ENCODE data around the gene SCGB2A2.

SCGB2A2 gene

DNA sequence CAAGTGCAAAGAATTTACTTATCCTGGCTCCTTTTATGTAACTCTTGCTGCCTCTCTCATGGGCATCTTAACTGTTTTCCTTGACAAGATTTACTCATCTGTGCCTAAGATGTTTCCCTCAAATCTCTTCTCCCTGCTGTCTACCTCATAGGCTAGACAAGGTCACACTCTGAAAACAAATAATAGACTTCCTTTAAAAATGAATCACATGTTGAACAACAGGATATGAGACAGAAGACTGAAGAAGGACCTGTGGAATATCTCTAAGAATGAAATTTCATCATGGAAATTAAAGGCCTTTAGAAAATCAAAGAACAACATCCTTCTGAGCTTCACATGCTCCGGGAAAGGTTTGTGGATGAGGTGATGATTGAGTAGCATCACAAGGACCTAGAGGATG lies 6.0 kb upstream of the SCGB2A2 start:
- TF ChIP-seq GATA1 (IDR thresholded peaks at IDR 0.05; ENCODE audit: low read depth, low read length) = no peak
- TF ChIP-seq POLR2A (IDR thresholded peaks at IDR 0.05; ENCODE audit: low read length) = no peak
- DNase-seq = no peak

DNA sequence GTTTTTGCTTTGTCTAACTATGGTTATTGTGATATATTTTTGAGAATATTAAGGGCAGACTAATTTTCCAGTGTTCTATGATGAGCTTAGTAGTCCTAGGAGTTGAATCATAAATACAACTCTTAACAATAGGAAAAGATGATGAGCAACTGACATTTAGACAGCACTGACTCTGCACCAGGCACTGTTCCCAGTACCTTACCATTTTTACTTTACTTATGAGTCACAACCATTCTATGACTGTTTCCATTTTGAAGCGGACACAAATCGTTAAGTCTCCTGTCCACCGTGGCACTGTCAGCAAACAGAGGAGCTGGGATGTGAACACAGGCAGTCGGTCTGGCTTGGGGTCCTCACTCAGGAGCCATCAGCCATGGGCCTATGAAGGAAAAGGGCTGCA lies 3.4 kb upstream of the SCGB2A2 start:
- TF ChIP-seq GATA1 (IDR thresholded peaks at IDR 0.05; ENCODE audit: low read depth, low read length) (no peak), POLR2A (IDR thresholded peaks at IDR 0.05; ENCODE audit: low read length) (no peak)
- DNase-seq = no peak

DNA sequence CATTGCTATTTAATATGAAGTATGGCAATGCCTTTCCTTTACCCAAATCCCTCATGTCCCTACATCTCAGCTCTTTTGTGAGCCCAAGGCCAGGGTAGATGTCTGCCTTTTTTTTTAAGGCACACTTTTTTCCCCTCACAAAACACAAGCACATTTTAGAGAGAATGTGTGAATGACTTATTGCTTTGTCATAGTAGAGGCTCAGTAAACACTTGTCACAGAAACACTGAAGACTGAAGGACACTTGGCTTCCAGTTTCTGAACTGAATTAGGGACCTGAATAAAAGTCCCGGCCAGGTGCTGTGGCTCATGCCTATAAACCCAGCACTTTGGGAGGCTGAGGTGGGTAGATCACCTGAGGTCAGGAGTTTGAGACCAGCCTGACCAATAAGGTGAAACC lies 2.9 kb upstream of the SCGB2A2 start:
- no peak for DNase-seq
- TF ChIP-seq POLR2A (IDR thresholded peaks at IDR 0.05; ENCODE audit: low read length) (no peak), GATA1 (IDR thresholded peaks at IDR 0.05; ENCODE audit: low read depth, low read length) (no peak)

- TF ChIP-seq POLR2A (IDR thresholded peaks at IDR 0.05; ENCODE audit: low read length) (no peak), GATA1 (IDR thresholded peaks at IDR 0.05; ENCODE audit: low read depth, low read length) (no peak)
- DNase-seq = no peak
Observed at GRCh38 chr11:62267576-62267975, 2.4 kb upstream of the SCGB2A2 start.

GRCh38 chr11:62273284-62273683 lies 3.3 kb downstream of the SCGB2A2 start:
- TF ChIP-seq GATA1 (IDR thresholded peaks at IDR 0.05; ENCODE audit: low read depth, low read length) (no peak), POLR2A (IDR thresholded peaks at IDR 0.05; ENCODE audit: low read length) (no peak)
- DNase-seq = no peak

DNA sequence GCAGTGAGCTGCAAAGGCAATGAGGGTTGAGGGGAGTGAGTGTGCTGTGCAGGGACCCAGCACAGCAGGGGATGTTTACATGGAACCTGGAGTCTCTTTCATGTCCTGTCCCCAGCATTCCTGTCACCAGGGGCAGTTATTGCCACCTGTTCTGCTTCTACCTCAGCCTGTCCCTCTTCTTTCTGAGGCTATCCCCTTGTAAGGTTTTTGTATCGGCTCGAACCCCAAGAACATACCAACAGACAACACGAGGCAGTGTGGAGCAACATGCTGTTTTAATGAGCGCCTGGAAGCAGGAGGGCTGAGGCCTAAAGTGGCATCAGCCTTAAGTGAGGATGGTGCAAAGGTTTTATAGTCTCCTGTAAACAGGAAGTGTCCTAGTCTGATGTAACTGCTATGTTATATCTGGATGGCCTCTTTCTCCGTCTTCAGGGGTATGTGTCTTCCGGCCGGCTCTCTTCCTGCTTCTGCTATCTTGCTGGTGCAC lies 3.9 kb downstream of the SCGB2A2 start:
- no peak for TF ChIP-seq GATA1 (IDR thresholded peaks at IDR 0.05; ENCODE audit: low read depth, low read length)
- TF ChIP-seq POLR2A (IDR thresholded peaks at IDR 0.05; ENCODE audit: low read length) = no peak
- no peak for DNase-seq

- DNase-seq = no peak
Observed at GRCh38 chr11:62280452-62280851, 10.5 kb downstream of the SCGB2A2 start.

DNA sequence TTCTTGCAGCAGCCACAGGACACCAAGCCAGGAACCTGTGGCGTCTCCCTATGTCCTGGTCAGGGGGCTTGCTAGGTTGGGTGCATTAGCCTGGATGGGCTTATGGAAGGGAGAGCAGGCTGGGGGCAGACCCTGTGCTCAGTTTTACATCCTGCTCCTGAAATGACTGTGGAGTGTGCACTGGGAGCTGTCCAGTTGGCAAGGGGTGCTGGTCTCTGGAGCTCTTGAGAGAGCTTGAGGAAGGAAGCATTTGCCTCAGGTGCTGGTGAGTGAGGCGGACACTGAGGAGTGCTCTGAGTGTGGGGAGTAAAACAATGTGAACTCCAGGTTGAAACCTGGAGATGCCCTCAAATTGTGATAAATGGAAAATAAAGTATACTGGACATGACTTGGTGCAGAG lies 25.5 kb downstream of the SCGB2A2 start:
- TF ChIP-seq POLR2A (IDR thresholded peaks at IDR 0.05; ENCODE audit: low read length) = no peak
- TF ChIP-seq GATA1 (IDR thresholded peaks at IDR 0.05; ENCODE audit: low read depth, low read length) = no peak
- DNase-seq = no peak

More at GRCh38 chr11:62280452-62280851, 10.5 kb downstream of the SCGB2A2 start:
- TF ChIP-seq POLR2A (IDR thresholded peaks at IDR 0.05; ENCODE audit: low read length) = no peak

DNA sequence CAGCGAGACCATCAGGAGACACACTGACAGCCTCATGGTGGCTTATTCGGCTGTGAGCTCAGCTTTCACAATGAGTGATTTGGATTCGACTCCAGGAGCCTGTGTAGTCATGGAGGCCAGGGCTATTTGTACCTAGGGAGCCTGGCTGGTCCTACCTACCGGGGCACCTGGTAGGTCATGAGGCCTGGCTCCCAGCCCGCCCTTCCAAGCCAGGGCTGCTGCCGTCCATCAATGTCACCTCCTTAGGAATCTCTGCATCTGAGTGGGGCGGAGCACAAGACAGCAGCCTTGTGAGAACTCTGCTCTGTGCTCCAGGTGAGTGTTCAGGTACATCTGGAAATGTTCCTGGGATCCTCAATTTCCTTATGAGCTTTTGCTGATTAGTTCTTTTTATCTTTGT lies 29.0 kb downstream of the SCGB2A2 start, which contains the start of gene SCGB1D4:
Gene SCGB1D4 (minus strand): TSS at position 101 of the 400 bp plus-strand sequence. CDS start 65 bp downstream, at position 36.
- DNase-seq = no peak
- TF ChIP-seq POLR2A (IDR thresholded peaks at IDR 0.05; ENCODE audit: low read length) (no peak), GATA1 (IDR thresholded peaks at IDR 0.05; ENCODE audit: low read depth, low read length) (no peak)

DNA sequence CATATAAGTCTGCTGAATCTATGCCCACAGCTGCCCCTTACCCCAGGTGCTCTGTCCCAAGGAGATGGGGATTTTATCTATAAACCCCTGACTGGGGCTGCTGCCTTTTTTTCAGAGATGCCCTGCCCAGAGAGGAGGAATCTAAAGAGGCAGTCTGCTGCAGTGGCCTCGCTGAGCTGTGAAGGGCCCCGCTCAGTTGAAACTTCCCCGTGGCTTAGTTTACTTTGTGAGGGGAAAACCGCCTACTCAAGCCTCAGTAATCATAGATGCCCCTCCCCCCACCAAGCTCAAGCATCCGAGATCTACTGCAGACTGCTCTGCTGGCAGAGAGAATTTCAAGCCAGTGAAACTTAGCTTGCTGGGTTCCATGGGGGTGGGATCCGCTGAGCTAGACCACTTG lies 36.3 kb downstream of the SCGB2A2 start:
- no peak for TF ChIP-seq POLR2A (IDR thresholded peaks at IDR 0.05; ENCODE audit: low read length)
- no peak for TF ChIP-seq GATA1 (IDR thresholded peaks at IDR 0.05; ENCODE audit: low read depth, low read length)
- no peak for DNase-seq

DNA sequence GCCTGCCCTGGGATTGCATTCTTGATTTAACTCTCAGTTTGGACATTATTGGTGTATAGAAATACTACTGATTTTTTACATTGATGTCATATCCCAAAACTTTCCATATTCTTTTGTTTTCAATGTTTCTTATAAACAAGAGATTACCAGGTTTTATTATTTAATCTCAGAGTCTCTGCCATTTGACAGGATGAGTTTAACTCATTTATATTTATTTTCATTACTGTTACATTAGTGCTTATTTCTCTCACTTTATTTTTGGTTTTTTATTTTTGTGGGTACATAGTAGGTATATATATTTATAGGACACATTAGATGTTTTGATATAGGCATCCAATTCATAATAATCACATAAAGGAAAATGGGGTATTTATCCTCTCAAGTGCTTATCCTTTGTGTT lies 38.0 kb downstream of the SCGB2A2 start:
- no peak for DNase-seq

GRCh38 chr11:62309991-62310390 lies 40.0 kb downstream of the SCGB2A2 start:
- DNase-seq = no peak
- TF ChIP-seq GATA1 (IDR thresholded peaks at IDR 0.05; ENCODE audit: low read depth, low read length) (no peak), POLR2A (IDR thresholded peaks at IDR 0.05; ENCODE audit: low read length) (no peak)

More for the DNA sequence above, 38.0 kb downstream of the SCGB2A2 start:
- TF ChIP-seq GATA1 (IDR thresholded peaks at IDR 0.05; ENCODE audit: low read depth, low read length) (no peak), POLR2A (IDR thresholded peaks at IDR 0.05; ENCODE audit: low read length) (no peak)

- TF ChIP-seq POLR2A (IDR thresholded peaks at IDR 0.05; ENCODE audit: low read length) = no peak
- no peak for TF ChIP-seq GATA1 (IDR thresholded peaks at IDR 0.05; ENCODE audit: low read depth, low read length)
- no peak for DNase-seq
Observed at GRCh38 chr11:62315431-62315830, 45.5 kb downstream of the SCGB2A2 start.

GRCh38 chr11:62322524-62322923 lies 52.6 kb downstream of the SCGB2A2 start:
- no peak for TF ChIP-seq GATA1 (IDR thresholded peaks at IDR 0.05; ENCODE audit: low read depth, low read length)
- TF ChIP-seq POLR2A (IDR thresholded peaks at IDR 0.05; ENCODE audit: low read length) = no peak

More at GRCh38 chr11:62322524-62322923, 52.6 kb downstream of the SCGB2A2 start:
- no peak for DNase-seq
